ENCODE data around the gene HTT-AS. TPM values are rescaled to one million over a fixed set of nuclear protein-coding genes. Genes with fewer than 3 reads are reported as not detected.

The HTT-AS gene
- total and polyA plus RNA-seq, 2 of the 13 experiments (the other 11 are each of a cell fraction or from before 2014, with no cell fraction given), result not detected

- TF ChIP-seq ZNF770 (CRISPR knock-in tag; IDR thresholded peaks at IDR 0.05) (no peak), ZNF124 (CRISPR knock-in tag; IDR thresholded peaks at IDR 0.05) (no peak), ADNP (CRISPR knock-in tag; IDR thresholded peaks at IDR 0.05) (no peak), ZBTB26 (CRISPR knock-in tag; IDR thresholded peaks at IDR 0.05; ENCODE audit: borderline replicate concordance) (0 out of 2 replicates have a peak, but pooled peaks have one; percentile 23), ZNF710 (CRISPR knock-in tag; IDR thresholded peaks at IDR 0.05; ENCODE audit: borderline replicate concordance) (peak; percentile 78; the same call in 1 of the 2 replicates), E2F5 (CRISPR knock-in tag; conservative IDR thresholded peaks at IDR 0.05) (0 out of 2 replicates have a peak, but pooled peaks have one; percentile 38), REST (IDR thresholded peaks at IDR 0.05; ENCODE audit: borderline replicate concordance in 1 of 2, low read depth in 1 of 2, low read length in 2 of 2) (no peak), ZSCAN22 (CRISPR knock-in tag; IDR thresholded peaks at IDR 0.05) (no peak), POGZ (CRISPR knock-in tag; IDR thresholded peaks at IDR 0.05) (peak; percentile 52; the same call in 1 of the 2 replicates), PAWR (CRISPR knock-in tag; IDR thresholded peaks at IDR 0.05; ENCODE audit: borderline replicate concordance) (no peak), RFXAP (CRISPR knock-in tag; IDR thresholded peaks at IDR 0.05; ENCODE audit: borderline replicate concordance) (peak; percentile 74; the same call in 1 of the 2 replicates), MEIS2 (CRISPR knock-in tag; IDR thresholded peaks at IDR 0.05) (peak; percentile 62; the same call in 1 of the 2 replicates), ZNF234 (CRISPR knock-in tag; conservative IDR thresholded peaks at IDR 0.05) (0 out of 2 replicates have a peak, but pooled peaks have one; percentile 21), PCBP2 (optimal IDR thresholded peaks at IDR 0.05; ENCODE audit: low read depth, low read length, poor library complexity, severe bottlenecking) (no peak), ZNF652 (CRISPR knock-in tag; IDR thresholded peaks at IDR 0.05; ENCODE audit: borderline replicate concordance, low read depth) (no peak), GATAD1 (CRISPR knock-in tag; IDR thresholded peaks at IDR 0.05) (no peak), ZNF761 (CRISPR knock-in tag; conservative IDR thresholded peaks at IDR 0.05) (no peak)
These were observed 920 bp downstream of the HTT-AS start (continued) for GRCh38 chr4:3073158-3074077.
